Prostate gland (tissue), 2 donors: ENCODE measurements around the gene ZNF431.

Experiments used
- POLR2AphosphoS5 ChIP-seq: sonication (generic); formaldehyde crosslinking; IDR thresholded peaks from one replicate; pipeline ENCODE4 v1.6.1; 2017; ENCODE audit warnings: antibody characterized with exemption
- TF ChIP-seq, protein P1 (sequence below), 4 experiments: fragments of 200-600 bp in 2 of 4; fragments of 450-650 bp in 2 of 4; sonication (generic) in 2 of 4; IDR thresholded peaks; 1 replicate in 3 of 4; 2 replicates in 1 of 4; pipeline ENCODE4 v1.5.1; 2016 to 2019; ENCODE audit warnings: antibody characterized with exemption in 4 of 4, mild to moderate bottlenecking in 2 of 4, moderate library complexity in 2 of 4

GRCh38 chr19:21149877-21150276, 8.0 kb downstream of the ZNF431 start:
- TF ChIP-seq, protein P1, sequence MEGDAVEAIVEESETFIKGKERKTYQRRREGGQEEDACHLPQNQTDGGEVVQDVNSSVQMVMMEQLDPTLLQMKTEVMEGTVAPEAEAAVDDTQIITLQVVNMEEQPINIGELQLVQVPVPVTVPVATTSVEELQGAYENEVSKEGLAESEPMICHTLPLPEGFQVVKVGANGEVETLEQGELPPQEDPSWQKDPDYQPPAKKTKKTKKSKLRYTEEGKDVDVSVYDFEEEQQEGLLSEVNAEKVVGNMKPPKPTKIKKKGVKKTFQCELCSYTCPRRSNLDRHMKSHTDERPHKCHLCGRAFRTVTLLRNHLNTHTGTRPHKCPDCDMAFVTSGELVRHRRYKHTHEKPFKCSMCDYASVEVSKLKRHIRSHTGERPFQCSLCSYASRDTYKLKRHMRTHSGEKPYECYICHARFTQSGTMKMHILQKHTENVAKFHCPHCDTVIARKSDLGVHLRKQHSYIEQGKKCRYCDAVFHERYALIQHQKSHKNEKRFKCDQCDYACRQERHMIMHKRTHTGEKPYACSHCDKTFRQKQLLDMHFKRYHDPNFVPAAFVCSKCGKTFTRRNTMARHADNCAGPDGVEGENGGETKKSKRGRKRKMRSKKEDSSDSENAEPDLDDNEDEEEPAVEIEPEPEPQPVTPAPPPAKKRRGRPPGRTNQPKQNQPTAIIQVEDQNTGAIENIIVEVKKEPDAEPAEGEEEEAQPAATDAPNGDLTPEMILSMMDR (IDR thresholded peaks at IDR 0.05) = no peak
- TF ChIP-seq POLR2AphosphoS5 = no peak
